Activated naive CD8-positive, alpha-beta T cell (primary cell): Measurements from ENCODE around the gene PTK6.
A peak's percentile ranks its signal among the peaks of the same experiment; 100 is the strongest.

Experiments
- H3K27ac Mint-ChIP-seq: one replicate; pipeline ENCODE4 v1.8.0; 2021; ENCODE audit warnings: mixed read lengths
- H3K27me3 Mint-ChIP-seq: one replicate; pipeline ENCODE4 v1.8.0; 2021; ENCODE audit warnings: mixed read lengths
- H3K36me3 Mint-ChIP-seq: one replicate; pipeline ENCODE4 v1.8.0; 2021; ENCODE audit warnings: mixed read lengths
- H3K4me1 Mint-ChIP-seq: one replicate; pipeline ENCODE4 v1.8.0; 2021; ENCODE audit warnings: low read depth, mixed read lengths
- H3K4me3 Mint-ChIP-seq: one replicate; pipeline ENCODE4 v1.8.0; 2021; ENCODE audit warnings: mild to moderate bottlenecking, mixed read lengths
- H3K9me3 Mint-ChIP-seq: one replicate; pipeline ENCODE4 v1.8.0; 2021; ENCODE audit warnings: low read depth, mixed read lengths

The PTK6 gene

GRCh38 chr20:63507083-63507743 is 30.0 kb downstream of the PTK6 start:
- Mint-ChIP-seq H3K36me3 (peaks cover 3% of the 10 kb centered on the region), H3K4me1 (no peaks in the 10 kb centered on the region), H3K27me3 (peaks cover 15% of the 10 kb centered on the region), H3K9me3 (peaks cover 2% of the 10 kb centered on the region), H3K27ac (no peak overlapping the region), H3K4me3 (no peak overlapping the region)

- H3K9me3 Mint-ChIP-seq, result peaks cover 2% of the 10 kb centered on the region
- no peak overlapping the region for H3K27ac Mint-ChIP-seq
- H3K4me3 Mint-ChIP-seq, result no peak overlapping the region
- peaks cover 15% of the 10 kb centered on the region for H3K27me3 Mint-ChIP-seq
- no peaks in the 10 kb centered on the region for H3K4me1 Mint-ChIP-seq
- peaks cover 3% of the 10 kb centered on the region for H3K36me3 Mint-ChIP-seq
Observed at GRCh38 chr20:63505723-63506122, 31.5 kb downstream of the PTK6 start.

GRCh38 chr20:63505281-63505680 is 31.9 kb downstream of the PTK6 start:
- Mint-ChIP-seq H3K27me3 (peaks cover 15% of the 10 kb centered on the region), H3K27ac (no peak overlapping the region), H3K4me1 (no peaks in the 10 kb centered on the region), H3K36me3 (peaks cover 3% of the 10 kb centered on the region), H3K9me3 (peaks cover 2% of the 10 kb centered on the region), H3K4me3 (no peak overlapping the region)

GRCh38 chr20:63504642-63505041 is 32.5 kb downstream of the PTK6 start:
- H3K27ac Mint-ChIP-seq, result no peak overlapping the region
- H3K27me3 Mint-ChIP-seq, result peaks cover 13% of the 10 kb centered on the region
- H3K36me3 Mint-ChIP-seq, result peaks cover 3% of the 10 kb centered on the region
- no peak overlapping the region for H3K4me3 Mint-ChIP-seq
- H3K9me3 Mint-ChIP-seq, result peaks cover 2% of the 10 kb centered on the region
- no peaks in the 10 kb centered on the region for H3K4me1 Mint-ChIP-seq

- H3K27ac Mint-ChIP-seq, result no peak overlapping the region
- no peak overlapping the region for H3K4me3 Mint-ChIP-seq
- H3K4me1 Mint-ChIP-seq, result no peaks in the 10 kb centered on the region
- H3K36me3 Mint-ChIP-seq, result peaks cover 3% of the 10 kb centered on the region
- H3K9me3 Mint-ChIP-seq, result peaks cover 2% of the 10 kb centered on the region
- H3K27me3 Mint-ChIP-seq, result peaks cover 7% of the 10 kb centered on the region
Observed at GRCh38 chr20:63503524-63503923, 33.7 kb downstream of the PTK6 start.

- Mint-ChIP-seq H3K36me3 (peaks cover 3% of the 10 kb centered on the region), H3K4me3 (no peak overlapping the region), H3K27me3 (peaks cover 1% of the 10 kb centered on the region), H3K9me3 (peaks cover 2% of the 10 kb centered on the region), H3K27ac (no peak overlapping the region), H3K4me1 (no peaks in the 10 kb centered on the region)
Observed at GRCh38 chr20:63502671-63503172, 34.5 kb downstream of the PTK6 start.

GRCh38 chr20:63501818-63502670 is 35.1 kb downstream of the PTK6 start:
- H3K27me3 Mint-ChIP-seq, result peaks cover 2% of the 10 kb centered on the region
- no peak overlapping the region for H3K4me3 Mint-ChIP-seq
- no peak overlapping the region for H3K27ac Mint-ChIP-seq
- H3K36me3 Mint-ChIP-seq, result peaks cover 3% of the 10 kb centered on the region
- no peaks in the 10 kb centered on the region for H3K4me1 Mint-ChIP-seq
- peaks cover 2% of the 10 kb centered on the region for H3K9me3 Mint-ChIP-seq

- peaks cover 2% of the 10 kb centered on the region for H3K27me3 Mint-ChIP-seq
- peaks cover 1% of the 10 kb centered on the region for H3K4me1 Mint-ChIP-seq
- peak overlapping the region; percentile 63 for H3K4me3 Mint-ChIP-seq
- peaks cover 2% of the 10 kb centered on the region for H3K9me3 Mint-ChIP-seq
- H3K27ac Mint-ChIP-seq, result no peak overlapping the region
- H3K36me3 Mint-ChIP-seq, result peaks cover 3% of the 10 kb centered on the region
Observed at GRCh38 chr20:63500902-63501817, 36.0 kb downstream of the PTK6 start.

- peaks cover 2% of the 10 kb centered on the region for H3K9me3 Mint-ChIP-seq
- H3K27ac Mint-ChIP-seq, result no peak overlapping the region
- peaks cover 3% of the 10 kb centered on the region for H3K36me3 Mint-ChIP-seq
- peaks cover 2% of the 10 kb centered on the region for H3K4me1 Mint-ChIP-seq
- peak overlapping the region; percentile 30 for H3K4me3 Mint-ChIP-seq
- H3K27me3 Mint-ChIP-seq, result peaks cover 2% of the 10 kb centered on the region
Observed at GRCh38 chr20:63500151-63500901, 36.9 kb downstream of the PTK6 start.

GRCh38 chr20:63499338-63499969 is 37.7 kb downstream of the PTK6 start:
- no peak overlapping the region for H3K4me3 Mint-ChIP-seq
- H3K4me1 Mint-ChIP-seq, result peaks cover 2% of the 10 kb centered on the region
- no peak overlapping the region for H3K27ac Mint-ChIP-seq
- peaks cover 2% of the 10 kb centered on the region for H3K9me3 Mint-ChIP-seq
- H3K36me3 Mint-ChIP-seq, result peaks cover 3% of the 10 kb centered on the region
- H3K27me3 Mint-ChIP-seq, result peaks cover 2% of the 10 kb centered on the region

- H3K9me3 Mint-ChIP-seq, result peaks cover under 1% of the 10 kb centered on the region
- H3K36me3 Mint-ChIP-seq, result peaks cover under 1% of the 10 kb centered on the region
- peaks cover 2% of the 10 kb centered on the region for H3K27me3 Mint-ChIP-seq
- peak within 1 kb of the TSS; percentile 44 for H3K4me3 Mint-ChIP-seq
- peaks cover 2% of the 10 kb centered on the region for H3K4me1 Mint-ChIP-seq
- no peak within 1 kb of the TSS for H3K27ac Mint-ChIP-seq
Observed at GRCh38 chr20:63498960-63499337, 38.2 kb downstream of the PTK6 start, which contains the start of gene EEF1A2. EEF1A2 (minus strand) TSS chr20:63499083; CDS start chr20:63497763, 1,320 bp downstream.

- H3K9me3 Mint-ChIP-seq, result no peaks in the 10 kb centered on the region
- peaks cover 2% of the 10 kb centered on the region for H3K27me3 Mint-ChIP-seq
- H3K4me1 Mint-ChIP-seq, result peaks cover 2% of the 10 kb centered on the region
- no peaks in the 10 kb centered on the region for H3K36me3 Mint-ChIP-seq
- H3K4me3 Mint-ChIP-seq, result peak overlapping the region; percentile 44
- no peak overlapping the region for H3K27ac Mint-ChIP-seq
Observed at GRCh38 chr20:63497946-63498935, 38.9 kb downstream of the PTK6 start.
